H9 (cell line): ENCODE measurements around the gene SIPA1. TPM values are rescaled to one million over a fixed set of nuclear protein-coding genes. Genes with fewer than 3 reads are reported as not detected.
A peak's percentile ranks its signal among the peaks of the same experiment; 100 is the strongest.

Experiments
- DNase-seq: peaks from one replicate; pipeline ENCODE4 v3.0.0-alpha.2; 2017
- H2AFZ ChIP-seq: one replicate; pipeline ENCODE4 v1.6.1; 2013; ENCODE audit warnings: mild to moderate bottlenecking, low read length, control low read depth, moderate library complexity
- H2AK5ac ChIP-seq: 2 replicates; pipeline ENCODE4 v1.6.1; 2013; ENCODE audit warnings: low read length, control low read depth, mixed read lengths; ENCODE audit not compliant: insufficient read length
- H2BK120ac ChIP-seq: one replicate; pipeline ENCODE4 v1.6.1; 2013; ENCODE audit warnings: low read depth, mild to moderate bottlenecking, low read length, control low read depth, inconsistent platforms; ENCODE audit not compliant: poor library complexity, severe bottlenecking
- H2BK12ac ChIP-seq: 2 replicates; pipeline ENCODE4 v1.6.1; 2013; ENCODE audit warnings: low read length, control low read depth, mixed read lengths, low read depth; ENCODE audit not compliant: insufficient read length
- H2BK15ac ChIP-seq: 2 replicates; pipeline ENCODE4 v1.6.1; 2013; ENCODE audit warnings: low read depth, low read length, control low read depth
- H2BK20ac ChIP-seq: one replicate; pipeline ENCODE4 v1.6.1; 2013; ENCODE audit warnings: low read depth, mild to moderate bottlenecking, low read length, control low read depth, inconsistent platforms; ENCODE audit not compliant: poor library complexity, severe bottlenecking
- H2BK5ac ChIP-seq: 2 replicates; pipeline ENCODE4 v1.6.1; 2013; ENCODE audit warnings: low read length, control low read depth, mixed read lengths; ENCODE audit not compliant: insufficient read length
- H3K14ac ChIP-seq: 2 replicates; pipeline ENCODE4 v1.6.1; 2013; ENCODE audit warnings: low read length, control low read depth; ENCODE audit not compliant: insufficient read depth
- H3K18ac ChIP-seq: 2 replicates; pipeline ENCODE4 v1.6.1; 2013; ENCODE audit warnings: low read depth, mild to moderate bottlenecking, mixed read lengths, low read length, control low read depth; ENCODE audit not compliant: insufficient read length
- H3K23ac ChIP-seq: 2 replicates; pipeline ENCODE4 v1.6.1; 2013; ENCODE audit warnings: low read length, control low read depth, mixed read lengths, low read depth; ENCODE audit not compliant: insufficient read length
- H3K23me2 ChIP-seq: 2 replicates; pipeline ENCODE4 v1.6.1; 2013; ENCODE audit warnings: low read depth, mild to moderate bottlenecking, mixed read lengths, low read length, control low read depth; ENCODE audit not compliant: insufficient read length, poor library complexity, severe bottlenecking
- H3K27ac ChIP-seq: 2 replicates; pipeline ENCODE4 v1.5.1; 2013; ENCODE audit warnings: low read length, control low read depth, mixed read lengths, low read depth; ENCODE audit not compliant: insufficient read length
- H3K27me3 ChIP-seq: 2 replicates; pipeline ENCODE4 v1.6.1; 2013; ENCODE audit warnings: low read length, control low read depth, inconsistent platforms; ENCODE audit not compliant: insufficient read depth
- H3K4ac ChIP-seq: 2 replicates; pipeline ENCODE4 v1.6.1; 2013; ENCODE audit warnings: low read depth, mild to moderate bottlenecking, control low read depth, inconsistent platforms, low read length, moderate library complexity
- H3K4me1 ChIP-seq: 2 replicates; pipeline ENCODE4 v1.6.1; 2013; ENCODE audit warnings: low read length, control low read depth, inconsistent platforms; ENCODE audit not compliant: insufficient read depth
- H3K4me2 ChIP-seq: 2 replicates; pipeline ENCODE4 v1.6.1; 2013; ENCODE audit warnings: low read length, control low read depth, mixed read lengths; ENCODE audit not compliant: insufficient read length, insufficient read depth
- H3K56ac ChIP-seq: 2 replicates; pipeline ENCODE4 v1.6.1; 2013; ENCODE audit warnings: low read depth, mild to moderate bottlenecking, mixed read lengths, low read length, control low read depth; ENCODE audit not compliant: insufficient read length
- H3K79me1 ChIP-seq: 2 replicates; pipeline ENCODE4 v1.6.1; 2013; ENCODE audit warnings: low read depth, mild to moderate bottlenecking, moderate library complexity, low read length, control low read depth, inconsistent platforms; ENCODE audit not compliant: insufficient read depth, poor library complexity, severe bottlenecking
- H3K79me2 ChIP-seq: 2 replicates; pipeline ENCODE4 v1.6.1; 2013; ENCODE audit warnings: low read length, control low read depth, inconsistent platforms; ENCODE audit not compliant: insufficient read depth
- H3K9ac ChIP-seq: 2 replicates; pipeline ENCODE4 v1.6.1; 2013; ENCODE audit warnings: low read length, control low read depth, mixed read lengths; ENCODE audit not compliant: insufficient read length; ENCODE audit errors: extremely low read depth
- H3K9me3 ChIP-seq: one replicate; pipeline ENCODE4 v1.6.1; 2013; ENCODE audit warnings: low read depth, low read length, inconsistent platforms; ENCODE audit not compliant: control insufficient read depth
- H3T11ph ChIP-seq: one replicate; pipeline ENCODE4 v1.6.1; 2013; ENCODE audit warnings: mild to moderate bottlenecking, low read length, control low read depth, inconsistent platforms
- H4K20me1 ChIP-seq: one replicate; pipeline ENCODE4 v1.6.1; 2013; ENCODE audit not compliant: control insufficient read depth, insufficient read length, insufficient read depth
- H4K5ac ChIP-seq: 2 replicates; pipeline ENCODE4 v1.6.1; 2013; ENCODE audit warnings: low read depth, mild to moderate bottlenecking, mixed read lengths, low read length, control low read depth; ENCODE audit not compliant: insufficient read length
- H4K8ac ChIP-seq: replicated peaks from 2 replicates; pipeline ENCODE4 v1.6.1; 2013; ENCODE audit warnings: low read length, control low read depth, mixed read lengths, low read depth; ENCODE audit not compliant: insufficient read length
- H4K91ac ChIP-seq: 2 replicates; pipeline ENCODE4 v1.6.1; 2013; ENCODE audit warnings: low read depth, mild to moderate bottlenecking, moderate library complexity, mixed read lengths, low read length, control low read depth; ENCODE audit not compliant: insufficient read length
- H3K27ac Mint-ChIP-seq, 3 experiments: 2 replicates in 2 of 3; 3 replicates in 1 of 3; pipeline ENCODE4 v1.8.0; 2020 to 2021; ENCODE audit warnings: mixed read lengths in 3 of 3, mild to moderate bottlenecking in 1 of 3, moderate library complexity in 1 of 3
- H3K27me3 Mint-ChIP-seq: 2 replicates; pipeline ENCODE4 v1.8.0; 2021; ENCODE audit warnings: low read depth, mild to moderate bottlenecking, moderate library complexity, mixed read lengths
- H3K36me3 Mint-ChIP-seq, 3 experiments: 2 replicates in 2 of 3; 3 replicates in 1 of 3; pipeline ENCODE4 v1.8.0; 2020 to 2021; ENCODE audit warnings: low read depth in 3 of 3, mixed read lengths in 3 of 3; ENCODE audit not compliant: insufficient read depth in 1 of 3
- H3K4me1 Mint-ChIP-seq, 2 experiments: 2 replicates each; pipeline ENCODE4 v1.8.0; 2020; ENCODE audit warnings: mixed read lengths in 2 of 2
- H3K4me3 Mint-ChIP-seq, 2 experiments: 2 replicates in 1 of 2; 3 replicates in 1 of 2; pipeline ENCODE4 v1.8.0; 2020 to 2021; ENCODE audit warnings: mild to moderate bottlenecking in 2 of 2, mixed read lengths in 2 of 2, moderate library complexity in 1 of 2
- H3K9me3 Mint-ChIP-seq, 2 experiments: 2 replicates in 1 of 2; 3 replicates in 1 of 2; pipeline ENCODE4 v1.8.0; 2020; ENCODE audit warnings: mild to moderate bottlenecking in 2 of 2, mixed read lengths in 2 of 2, moderate library complexity in 1 of 2
- CTCF ChIP-seq: fragments of 200-600 bp; sonication (generic); conservative IDR thresholded peaks from 3 replicates; pipeline ENCODE4 v1.8.0; 2021; ENCODE audit warnings: antibody characterized with exemption, mild to moderate bottlenecking
- WGBS: extraction: QIAGEN DNeasy Blood & Tissue Kit; methylation state at CpG from one replicate; pipeline ENCODE4 v1.1.7; 2013; ENCODE audit warnings: missing lambda C conversion rate, low lambda C conversion rate, mixed read lengths; ENCODE audit not compliant: insufficient read length; ENCODE audit errors: extremely low coverage; 5-methylcytosine and 5-hydroxymethylcytosine counted together
- total RNA-seq: library from RNA; stranded (reverse); gene quantifications from 2 replicates; pipeline ENCODE4 v1.2.1, GENCODE V29; 2021

Gene SIPA1
- total RNA-seq, 1 experiment from 2014 or later: 32.0 TPM

GRCh38 chr11:65652511-65653228, 14.8 kb downstream of the SIPA1 start:
- Histone ChIP-seq H3K4ac (no peak overlapping the region; the same call in 1 of the 2 replicates), H4K20me1 (no peaks in the 10 kb centered on the region), H2BK120ac (no peak overlapping the region), H2AFZ (no peak overlapping the region), H3T11ph (no peak overlapping the region), H3K9me3 (no peaks in the 10 kb centered on the region), H2BK20ac (no peak overlapping the region), H3K56ac (no peak overlapping the region), H4K5ac (no peak overlapping the region), H2AK5ac (no peak overlapping the region), H3K23me2 (peaks cover 4% of the 10 kb centered on the region), H3K27ac (peak overlapping the region; percentile 18), H3K23ac (no peak overlapping the region), H4K91ac (no peak overlapping the region), H3K14ac (peak overlapping the region; percentile 72; the same call in 1 of the 2 replicates), H2BK12ac (no peak overlapping the region), H3K9ac (peak overlapping the region; percentile 60), H3K4me1 (peaks cover 4% of the 10 kb centered on the region; the same call in 1 of the 2 replicates), H3K27me3 (no peaks in the 10 kb centered on the region), H2BK5ac (no peak overlapping the region), H3K4me2 (peak overlapping the region; percentile 86), H4K8ac (no peak overlapping the region), H2BK15ac (no peak overlapping the region), H3K79me1 (no peaks in the 10 kb centered on the region), H3K18ac (peak overlapping the region; percentile 73), H3K79me2 (no peaks in the 10 kb centered on the region)
- peaks cover 28 to 44% (median 34%) of the 10 kb centered on the region in 3 experiments for H3K36me3 Mint-ChIP-seq
- DNase-seq: peak; percentile 94
- H3K27ac Mint-ChIP-seq: peak overlapping the region; percentile 97 to 98 (median 98)
- TF ChIP-seq CTCF: no peak
- peaks cover 20 to 22% of the 10 kb centered on the region in 2 experiments for H3K4me1 Mint-ChIP-seq
- no peaks in the 10 kb centered on the region; a peak in 1 of 5 replicates for H3K9me3 Mint-ChIP-seq
- no CpG with 5 or more reads among the region's 68 CpGs for WGBS
- H3K27me3 Mint-ChIP-seq: peaks cover 2% of the 10 kb centered on the region
- peak overlapping the region; percentile 78 to 80 for H3K4me3 Mint-ChIP-seq
